Neural cell (in vitro differentiated cells): ENCODE results near the gene ITPR2.

Experiments
- CTCF ChIP-seq: fragments of 450-650 bp; IDR thresholded peaks from 2 replicates; pipeline ENCODE4 v1.5.1; 2014; ENCODE audit warnings: antibody characterized with exemption, mild to moderate bottlenecking, moderate library complexity; ENCODE audit not compliant: poor library complexity, severe bottlenecking
- EP300 ChIP-seq: fragments of 450-650 bp; conservative IDR thresholded peaks from 2 replicates; pipeline ENCODE4 v1.6.1; 2014; ENCODE audit warnings: antibody characterized with exemption, mild to moderate bottlenecking, moderate library complexity; ENCODE audit not compliant: poor library complexity, severe bottlenecking
- EZH2 ChIP-seq: fragments of 200-600, 300-800 bp; shearing (Covaris generic), sonication (generic); IDR thresholded peaks from 2 replicates; pipeline ENCODE4 v1.6.1; 2014; ENCODE audit warnings: antibody characterized with exemption, low read length, borderline replicate concordance, mild to moderate bottlenecking; ENCODE audit not compliant: insufficient read depth, poor library complexity, severe bottlenecking
- POLR2AphosphoS5 ChIP-seq: IDR thresholded peaks from 2 replicates; pipeline ENCODE4 v1.6.1; 2012
- RAD21 ChIP-seq: fragments of 450-650 bp; conservative IDR thresholded peaks from 2 replicates; pipeline ENCODE4 v1.6.1; 2014; ENCODE audit warnings: antibody characterized with exemption, mild to moderate bottlenecking, moderate library complexity
- REST ChIP-seq: IDR thresholded peaks from 2 replicates; pipeline ENCODE4 v1.6.1; 2012; ENCODE audit warnings: borderline replicate concordance
- SMC3 ChIP-seq: fragments of 450-650 bp; conservative IDR thresholded peaks from 2 replicates; pipeline ENCODE4 v1.6.1; 2014; ENCODE audit warnings: antibody characterized with exemption, mild to moderate bottlenecking, moderate library complexity; ENCODE audit not compliant: poor library complexity
- TAF1 ChIP-seq: IDR thresholded peaks from 2 replicates; pipeline ENCODE4 v1.6.1; 2012; ENCODE audit warnings: low read depth

GRCh38 chr12:26519462-26519861, 313.5 kb downstream of the ITPR2 start:
- no peak for TF ChIP-seq CTCF
- TF ChIP-seq RAD21, result no peak
- no peak for TF ChIP-seq REST
- no peak for TF ChIP-seq POLR2AphosphoS5
- TF ChIP-seq SMC3, result no peak
- no peak for TF ChIP-seq TAF1
- no peak for TF ChIP-seq EZH2
- no peak for TF ChIP-seq EP300
